ENCODE measurements around the gene ABTB2.

ABTB2 gene

GRCh38 chr11:34209809-34210208 lies 148.0 kb downstream of the ABTB2 start:
- no peak for DNase-seq (ENCODE audit: low spot score)

DNA sequence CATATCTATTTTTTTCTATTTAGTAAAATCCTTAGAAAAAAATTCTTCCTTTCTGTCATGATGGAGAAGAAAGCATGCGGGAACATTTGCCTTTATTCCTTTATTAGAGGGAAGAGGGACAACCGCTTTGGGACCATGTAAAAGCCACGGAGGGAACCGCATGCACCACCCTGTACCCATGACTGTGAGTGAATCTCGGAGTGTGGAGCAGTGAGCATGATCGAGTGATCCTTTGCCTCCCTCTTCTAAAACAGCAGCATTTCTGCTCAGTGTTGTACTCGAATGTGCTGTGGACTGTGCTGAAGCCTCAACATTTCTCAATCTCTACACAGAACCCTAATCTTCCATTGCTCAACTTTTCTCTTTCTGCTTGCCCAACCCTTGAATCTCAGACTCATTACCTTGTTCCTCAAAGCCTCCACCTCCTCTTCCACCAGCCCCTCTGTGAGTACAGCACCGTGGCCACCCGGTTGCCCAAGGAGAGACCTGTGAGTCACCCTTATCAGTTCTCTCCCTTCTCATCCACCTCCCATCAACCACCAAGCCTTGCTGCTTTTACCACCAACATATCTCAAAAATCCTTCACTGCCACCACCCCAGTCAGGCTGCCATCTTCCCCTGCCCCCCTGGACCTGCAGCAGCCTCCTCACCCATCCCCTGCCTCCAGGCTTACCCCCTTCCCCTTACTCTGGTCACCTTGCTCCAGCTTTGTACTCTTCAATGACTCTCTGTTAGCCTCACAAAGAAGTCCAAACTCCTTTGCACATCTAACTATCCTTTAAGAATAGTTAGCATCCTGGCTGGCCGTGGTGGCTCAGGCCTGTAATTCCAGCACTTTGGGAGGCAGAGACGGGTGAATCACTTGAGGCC lies 149.3 kb downstream of the ABTB2 start:
- no peak for DNase-seq (ENCODE audit: low spot score)

DNA sequence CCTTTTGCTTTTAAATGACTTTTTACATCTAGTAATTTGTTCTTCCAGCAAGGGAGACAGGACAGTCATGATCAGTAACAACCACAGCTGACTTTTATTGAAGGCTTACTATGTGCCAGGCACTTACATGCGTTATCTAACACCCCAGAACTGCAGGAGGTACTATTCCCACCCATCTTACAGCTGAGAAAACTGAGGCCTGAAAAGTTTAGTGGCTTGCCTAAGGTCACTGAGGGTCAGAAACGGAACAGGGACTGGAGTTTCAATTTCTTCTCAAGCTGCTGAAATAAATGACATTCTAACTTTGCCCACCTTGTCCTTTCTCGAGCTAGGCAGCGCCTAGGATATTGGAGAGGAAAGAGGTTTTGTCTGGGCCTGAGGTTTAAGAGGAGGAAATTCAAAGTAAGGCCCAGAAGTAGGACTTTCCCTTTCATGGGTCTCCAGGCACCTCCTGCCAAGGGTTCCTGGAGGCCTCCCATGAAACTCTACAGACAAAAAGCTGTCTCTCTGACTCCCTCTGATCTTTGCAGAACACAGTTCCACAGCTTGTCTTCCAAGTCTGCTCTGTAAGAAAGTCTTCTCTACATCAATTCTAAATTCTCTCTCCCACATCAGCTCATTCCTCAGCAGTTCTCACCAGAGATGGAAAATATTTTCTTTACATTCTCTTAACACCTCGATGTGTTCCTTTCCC lies 150.2 kb downstream of the ABTB2 start:
- DNase-seq (ENCODE audit: low spot score) = no peak

GRCh38 chr11:34206407-34207300 lies 151.2 kb downstream of the ABTB2 start:
- DNase-seq (ENCODE audit: low spot score) = no peak

DNA sequence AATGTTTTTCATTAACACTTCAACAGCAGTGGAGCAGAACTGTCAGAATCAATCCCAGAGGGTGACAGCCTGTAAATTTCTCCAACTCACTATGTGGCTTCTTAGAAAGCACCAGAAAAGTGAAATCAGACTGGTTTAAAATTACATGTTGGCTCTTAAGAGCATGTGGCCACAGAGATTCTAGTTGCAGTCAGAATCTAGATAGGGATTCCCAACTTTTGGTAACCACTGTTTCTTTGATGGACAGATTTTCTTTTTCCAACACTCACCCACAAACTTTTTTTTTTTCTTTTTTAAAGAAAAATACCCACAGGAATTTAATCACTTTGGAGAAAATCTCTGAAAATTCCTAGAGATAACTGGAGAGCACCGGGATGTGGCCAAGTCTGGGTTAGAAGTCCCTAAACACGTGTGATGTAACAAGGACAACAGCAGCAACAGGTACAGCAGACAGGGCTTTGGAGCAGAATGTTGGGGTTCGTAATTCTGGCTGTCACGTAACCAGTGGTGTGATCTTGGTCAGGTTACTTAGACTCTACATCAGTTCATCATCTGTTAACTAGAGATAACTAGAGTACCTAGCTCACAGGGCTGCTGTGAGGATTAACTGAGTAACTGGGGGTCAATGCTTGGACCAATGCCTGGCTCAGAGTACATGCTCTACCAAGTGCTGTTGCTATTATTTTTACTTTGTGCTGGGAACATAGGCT lies 152.3 kb downstream of the ABTB2 start:
- no peak for DNase-seq (ENCODE audit: low spot score)

- DNase-seq (ENCODE audit: low spot score) = no peak
Observed at GRCh38 chr11:34204396-34205279, 153.2 kb downstream of the ABTB2 start.

- no peak for DNase-seq (ENCODE audit: low spot score)
Observed at GRCh38 chr11:34203377-34203871, 154.4 kb downstream of the ABTB2 start.

DNA sequence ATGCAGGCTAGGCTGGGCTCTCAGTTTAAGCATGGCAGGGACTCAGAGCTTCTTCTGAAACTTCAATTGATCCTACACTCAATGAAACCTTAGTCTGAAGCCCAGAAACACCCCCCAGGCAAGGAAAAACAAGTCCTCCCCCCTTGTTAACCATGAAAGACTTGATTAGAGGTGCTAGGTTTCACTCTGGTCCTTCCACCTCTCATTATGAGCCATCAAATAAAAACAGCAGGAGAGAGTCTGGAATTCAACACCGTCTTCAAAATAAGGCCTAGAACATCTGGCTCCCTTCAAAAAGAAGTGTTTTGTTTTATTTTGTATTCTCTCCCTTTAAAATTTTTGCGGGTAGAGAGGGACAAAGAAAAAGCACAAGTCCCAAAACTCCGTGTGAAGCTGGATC lies 156.7 kb downstream of the ABTB2 start:
- no peak for DNase-seq (ENCODE audit: low spot score)

GRCh38 chr11:34199525-34199924 lies 158.3 kb downstream of the ABTB2 start:
- DNase-seq (ENCODE audit: low spot score) = no peak

- no peak for DNase-seq (ENCODE audit: low spot score)
Observed at GRCh38 chr11:34198523-34198922, 159.3 kb downstream of the ABTB2 start.

DNA sequence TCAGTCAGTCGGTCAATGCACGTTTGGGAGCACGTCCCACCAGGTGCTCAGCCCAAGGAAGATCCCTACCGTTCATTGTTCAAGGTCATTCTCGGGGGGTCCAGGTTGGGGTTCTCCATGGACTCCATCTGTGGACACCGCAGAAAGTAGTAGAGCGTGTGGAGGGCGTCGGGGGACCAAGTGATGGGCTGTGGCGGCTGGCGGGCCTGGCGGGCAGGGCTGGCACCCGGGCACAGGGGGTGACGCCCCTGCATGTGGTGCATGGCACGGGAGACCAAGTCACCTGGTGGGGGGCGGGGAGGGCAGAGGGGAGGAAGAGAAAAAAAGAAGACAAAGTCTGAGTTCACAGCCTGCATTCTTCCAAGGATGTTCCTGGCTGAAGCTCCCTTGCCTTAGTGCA lies 160.6 kb downstream of the ABTB2 start:
- no peak for DNase-seq (ENCODE audit: low spot score)

GRCh38 chr11:34194576-34195335 lies 163.1 kb downstream of the ABTB2 start:
- no peak for DNase-seq (ENCODE audit: low spot score)

DNA sequence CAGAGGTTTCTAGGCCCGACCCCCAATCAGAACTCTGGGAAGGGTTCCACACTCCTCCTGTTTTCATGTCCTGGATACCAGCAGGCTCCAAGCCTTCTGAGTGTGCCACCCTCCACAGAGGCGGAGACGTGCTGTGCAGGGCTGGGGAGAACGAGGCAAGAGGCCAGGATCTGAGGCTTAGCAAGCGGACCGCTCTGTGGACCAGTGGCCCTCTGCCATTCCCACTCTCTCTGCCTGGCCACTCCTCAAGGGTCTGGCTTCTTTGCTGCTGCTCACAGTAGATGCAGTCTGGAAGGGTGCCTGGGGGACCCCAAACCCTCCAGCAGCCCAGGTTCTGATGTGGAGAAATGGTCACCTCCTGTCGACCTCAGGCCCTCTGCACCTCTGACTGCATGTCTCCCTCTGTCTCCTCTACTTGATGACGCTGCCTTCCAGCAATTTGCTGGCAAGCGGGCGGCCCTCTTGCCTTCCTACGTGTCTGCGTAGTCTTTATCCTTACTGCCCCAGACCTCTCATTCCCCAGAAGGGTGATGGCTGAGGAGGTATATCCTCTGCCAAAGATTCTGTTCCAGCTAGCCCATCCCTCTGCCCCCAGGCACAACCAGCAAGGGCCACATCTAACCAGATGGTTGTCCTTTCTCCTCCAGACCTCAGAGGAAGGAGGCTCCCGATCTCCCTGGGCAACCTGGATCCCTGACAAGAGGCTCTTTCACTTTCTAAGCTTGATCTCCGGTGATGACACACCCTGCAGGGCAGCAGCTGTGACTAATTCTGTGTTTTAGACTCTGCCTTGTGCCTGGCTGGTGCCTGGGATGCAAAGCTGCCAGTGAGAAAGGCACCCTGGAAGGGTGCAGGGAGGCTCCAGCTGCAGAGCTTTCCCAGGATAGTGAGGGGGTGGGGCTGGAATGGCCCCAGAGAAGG lies 165.1 kb downstream of the ABTB2 start:
- DNase-seq (ENCODE audit: low spot score) = no peak

GRCh38 chr11:34191578-34191977 lies 166.2 kb downstream of the ABTB2 start:
- DNase-seq (ENCODE audit: low spot score) = no peak

DNA sequence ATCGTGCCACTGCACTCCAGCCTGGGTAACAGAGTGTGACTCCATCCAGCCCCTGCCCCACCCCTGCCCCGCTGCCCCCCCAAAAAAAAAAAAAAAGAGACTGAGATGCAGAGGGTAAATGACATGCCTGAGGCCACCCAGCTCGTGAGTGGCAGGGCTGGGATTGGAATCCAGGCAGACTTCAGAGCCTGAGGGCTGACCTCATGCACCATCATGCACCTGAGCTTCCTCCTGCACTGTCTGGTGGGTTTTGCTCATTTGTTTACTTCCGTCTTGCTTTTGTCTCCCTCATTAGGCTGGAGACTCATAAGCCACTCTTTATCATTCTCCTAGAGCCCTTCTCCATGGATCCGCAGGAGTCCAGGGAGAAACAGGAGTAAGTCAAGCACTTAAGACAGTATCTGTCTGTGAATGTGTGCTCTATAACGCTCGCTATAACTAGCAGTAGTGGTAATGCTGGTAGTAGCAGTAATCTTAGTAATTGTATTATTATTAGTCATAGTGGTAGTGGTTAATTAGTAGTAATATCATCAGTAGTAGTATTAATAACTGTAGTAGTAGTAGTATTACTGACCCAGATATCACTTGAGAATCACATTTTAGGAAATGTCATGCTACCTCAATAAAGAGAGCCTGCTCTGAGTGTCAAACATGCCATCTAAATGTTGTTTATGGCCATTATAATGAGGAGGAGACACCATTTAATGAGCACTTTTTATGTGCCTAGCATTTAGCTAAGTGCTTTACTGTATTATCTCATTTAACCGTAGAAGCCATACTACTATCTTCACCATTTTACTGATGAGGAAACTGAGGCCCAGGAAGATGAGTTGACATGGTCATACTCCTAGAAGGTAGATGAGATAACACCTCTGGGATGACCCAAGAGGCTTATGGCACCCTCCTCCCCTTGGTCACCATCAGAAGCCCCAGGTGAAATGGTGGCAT lies 167.3 kb downstream of the ABTB2 start:
- no peak for DNase-seq (ENCODE audit: low spot score)

- DNase-seq (ENCODE audit: low spot score) = no peak
Observed at GRCh38 chr11:34189191-34189590, 168.6 kb downstream of the ABTB2 start.

GRCh38 chr11:34188181-34188580 lies 169.6 kb downstream of the ABTB2 start:
- DNase-seq (ENCODE audit: low spot score) = no peak

Measured in HuH-7 (cell line).